ENCODE results near the gene GAK.

GRCh38 chr4:853416-853781 is 78.7 kb downstream of the GAK start:
- no peak for TF ChIP-seq CTCF (IDR thresholded peaks at IDR 0.05; ENCODE audit: insufficient read depth, low read depth, low read length)
- no peak for TF ChIP-seq EZH2 (IDR thresholded peaks at IDR 0.05; ENCODE audit: insufficient read depth, low read length)

Measured in astrocyte (in vitro differentiated cells and primary cell).